Vagina (tissue), 2 donors: Measurements from ENCODE around the gene PCCB. TPM values are rescaled to one million over a fixed set of nuclear protein-coding genes. Genes with fewer than 3 reads are reported as not detected.

Experiments
- DNase-seq, 2 donors: peaks; one replicate each; pipeline ENCODE4 v3.0.0-alpha.2; 2017; ENCODE audit errors: extremely low spot score in 2 of 2
- H3K27ac ChIP-seq: fragments of 200-600 bp; sonication (generic); one replicate; pipeline ENCODE4 v1.5.1; 2019
- H3K27me3 ChIP-seq: fragments of 200-600 bp; sonication (generic); one replicate; pipeline ENCODE4 v1.5.1; 2019
- H3K36me3 ChIP-seq, 2 donors: fragments of 200-600 bp; sonication (generic); one replicate each; pipeline ENCODE4 v1.5.1; 2017 to 2019
- H3K4me1 ChIP-seq: fragments of 200-600 bp; sonication (generic); one replicate; pipeline ENCODE4 v1.5.1; 2019
- H3K4me3 ChIP-seq, 2 donors: fragments of 200-600 bp; sonication (generic); 1 replicate in 1 of 2; 2 replicates in 1 of 2; pipeline ENCODE4 v1.5.1; 2016 to 2019
- H3K9me3 ChIP-seq: fragments of 200-600 bp; sonication (generic); one replicate; pipeline ENCODE4 v1.5.1; 2019
- POLR2A ChIP-seq, 2 donors: fragments of 450-650 bp; IDR thresholded peaks; one replicate each; pipeline ENCODE4 v1.6.1; 2017; ENCODE audit warnings: antibody characterized with exemption in 2 of 2, mild to moderate bottlenecking in 2 of 2, moderate library complexity in 2 of 2
- POLR2AphosphoS5 ChIP-seq, 2 donors: sonication (generic); formaldehyde crosslinking; IDR thresholded peaks; one replicate each; pipeline ENCODE4 v1.9.0; 2017; ENCODE audit warnings: antibody characterized with exemption in 2 of 2, mild to moderate bottlenecking in 2 of 2, low read depth in 1 of 2; ENCODE audit not compliant: insufficient read depth in 1 of 2
- intact Hi-C: fragments of 100-400 bp; cut with DNase I; formaldehyde crosslinking; loops from one replicate; pipeline ENCODE4 v1.15.1; 2023
- total RNA-seq: library from RNA; depleted of rRNA; stranded (reverse); fragments of >200 nt; gene quantifications from one replicate; pipeline ENCODE4 v1.2.3, GENCODE V29; 2016
- TF ChIP-seq, protein P1 (sequence below), 3 experiments: fragments of 450-650 bp in 2 of 3; fragments of 200-600 bp in 1 of 3; sonication (generic) in 1 of 3; IDR thresholded peaks; one replicate each; pipeline ENCODE4 v1.5.1; 2017 to 2019; ENCODE audit warnings: antibody characterized with exemption in 3 of 3, mild to moderate bottlenecking in 2 of 3, moderate library complexity in 2 of 3

PCCB gene
- total RNA-seq, 1 donor from 2014 or later = 16.7 TPM

DNA sequence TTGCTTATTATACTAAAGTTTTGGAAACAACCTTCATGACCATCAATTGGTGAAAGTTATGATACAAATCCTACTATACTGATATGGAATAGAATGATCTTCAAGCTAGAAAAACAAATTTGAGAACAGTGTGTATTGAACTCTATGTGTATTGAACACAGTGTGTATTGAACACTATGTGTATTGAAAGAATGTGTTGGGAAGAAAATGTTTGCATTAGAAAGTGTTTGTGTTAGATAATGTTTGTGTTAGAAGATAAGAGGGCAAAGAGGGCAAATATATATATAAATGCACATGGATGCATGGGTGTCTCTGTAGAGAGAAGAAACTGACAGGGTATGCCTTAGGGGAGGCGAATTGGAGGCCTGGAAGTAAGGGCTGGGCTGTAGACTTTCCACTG lies 42.4 kb downstream of the PCCB start:
- no peak overlapping the region for H3K27ac ChIP-seq
- intact Hi-C loops = no loop called here
- H3K4me1 ChIP-seq = no peaks in the 10 kb centered on the region
- TF ChIP-seq POLR2A (IDR thresholded peaks at IDR 0.05) = no peak
- TF ChIP-seq, protein P1, sequence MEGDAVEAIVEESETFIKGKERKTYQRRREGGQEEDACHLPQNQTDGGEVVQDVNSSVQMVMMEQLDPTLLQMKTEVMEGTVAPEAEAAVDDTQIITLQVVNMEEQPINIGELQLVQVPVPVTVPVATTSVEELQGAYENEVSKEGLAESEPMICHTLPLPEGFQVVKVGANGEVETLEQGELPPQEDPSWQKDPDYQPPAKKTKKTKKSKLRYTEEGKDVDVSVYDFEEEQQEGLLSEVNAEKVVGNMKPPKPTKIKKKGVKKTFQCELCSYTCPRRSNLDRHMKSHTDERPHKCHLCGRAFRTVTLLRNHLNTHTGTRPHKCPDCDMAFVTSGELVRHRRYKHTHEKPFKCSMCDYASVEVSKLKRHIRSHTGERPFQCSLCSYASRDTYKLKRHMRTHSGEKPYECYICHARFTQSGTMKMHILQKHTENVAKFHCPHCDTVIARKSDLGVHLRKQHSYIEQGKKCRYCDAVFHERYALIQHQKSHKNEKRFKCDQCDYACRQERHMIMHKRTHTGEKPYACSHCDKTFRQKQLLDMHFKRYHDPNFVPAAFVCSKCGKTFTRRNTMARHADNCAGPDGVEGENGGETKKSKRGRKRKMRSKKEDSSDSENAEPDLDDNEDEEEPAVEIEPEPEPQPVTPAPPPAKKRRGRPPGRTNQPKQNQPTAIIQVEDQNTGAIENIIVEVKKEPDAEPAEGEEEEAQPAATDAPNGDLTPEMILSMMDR (IDR thresholded peaks at IDR 0.05) = no peak
- H3K27me3 ChIP-seq = no peaks in the 10 kb centered on the region
- H3K9me3 ChIP-seq = no peaks in the 10 kb centered on the region
- no peak for DNase-seq
- peaks cover 0 to 10% of the 10 kb centered on the region in 2 donors for H3K36me3 ChIP-seq
- no peak overlapping the region for H3K4me3 ChIP-seq

DNA sequence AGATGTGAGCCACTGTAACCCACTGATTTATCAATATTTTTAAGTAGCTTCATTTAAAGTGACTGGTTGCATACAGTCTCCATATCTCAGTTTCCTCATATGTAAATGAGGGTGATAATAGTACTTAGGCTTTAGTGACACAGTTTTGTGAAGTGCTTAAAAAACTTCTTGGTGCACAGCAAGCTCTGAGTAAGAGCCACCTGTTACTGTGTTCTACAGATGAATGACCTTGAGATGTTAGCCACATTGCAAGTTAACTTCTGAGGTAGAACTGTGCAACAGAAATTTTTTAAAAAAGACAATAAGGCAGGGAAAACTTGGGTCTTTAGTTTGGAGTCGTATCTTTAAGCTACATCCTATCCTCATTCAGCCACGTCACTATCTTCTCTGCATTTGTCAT lies 43.1 kb downstream of the PCCB start:
- intact Hi-C loops = no loop called here
- Histone ChIP-seq H3K36me3 (peaks cover 0 to 16% of the 10 kb centered on the region in 2 donors), H3K9me3 (no peaks in the 10 kb centered on the region), H3K27me3 (no peaks in the 10 kb centered on the region), H3K4me1 (no peaks in the 10 kb centered on the region), H3K4me3 (no peak overlapping the region), H3K27ac (no peak overlapping the region)
- no peak for DNase-seq
- TF ChIP-seq, protein P1 (IDR thresholded peaks at IDR 0.05) = no peak
- TF ChIP-seq POLR2AphosphoS5 (IDR thresholded peaks at IDR 0.05; ENCODE audit: insufficient read depth in 1 of 2, low read depth in 1 of 2) (no peak), POLR2A (IDR thresholded peaks at IDR 0.05) (no peak)

DNA sequence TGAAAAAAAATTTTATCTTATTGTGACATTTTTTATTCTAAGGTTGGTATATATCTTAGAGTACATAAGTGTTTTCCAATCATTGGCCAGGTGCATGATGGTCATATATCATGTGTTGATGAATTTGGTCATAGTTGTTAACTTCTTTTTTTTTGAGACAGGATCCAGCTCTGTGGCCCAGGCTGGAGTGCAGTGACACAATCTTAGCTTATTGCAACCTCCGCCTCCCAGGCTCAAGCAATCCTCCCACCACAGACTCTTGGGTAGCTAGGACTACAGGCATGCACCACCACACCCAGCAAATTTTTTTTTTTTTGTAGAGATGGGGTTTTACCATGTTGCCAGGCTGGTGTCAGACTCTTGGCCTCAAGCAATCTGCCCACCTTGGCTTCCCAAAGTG lies 44.0 kb downstream of the PCCB start:
- TF ChIP-seq POLR2AphosphoS5 (IDR thresholded peaks at IDR 0.05; ENCODE audit: insufficient read depth in 1 of 2, low read depth in 1 of 2) = no peak
- TF ChIP-seq, protein P1 (IDR thresholded peaks at IDR 0.05) = no peak
- TF ChIP-seq POLR2A (IDR thresholded peaks at IDR 0.05) = no peak
- no peak for DNase-seq
- intact Hi-C loops = no loop called here
- Histone ChIP-seq H3K9me3 (no peaks in the 10 kb centered on the region), H3K27ac (no peak overlapping the region), H3K27me3 (no peaks in the 10 kb centered on the region), H3K4me3 (no peak overlapping the region), H3K36me3 (peaks cover 0 to 16% of the 10 kb centered on the region in 2 donors), H3K4me1 (no peaks in the 10 kb centered on the region)

DNA sequence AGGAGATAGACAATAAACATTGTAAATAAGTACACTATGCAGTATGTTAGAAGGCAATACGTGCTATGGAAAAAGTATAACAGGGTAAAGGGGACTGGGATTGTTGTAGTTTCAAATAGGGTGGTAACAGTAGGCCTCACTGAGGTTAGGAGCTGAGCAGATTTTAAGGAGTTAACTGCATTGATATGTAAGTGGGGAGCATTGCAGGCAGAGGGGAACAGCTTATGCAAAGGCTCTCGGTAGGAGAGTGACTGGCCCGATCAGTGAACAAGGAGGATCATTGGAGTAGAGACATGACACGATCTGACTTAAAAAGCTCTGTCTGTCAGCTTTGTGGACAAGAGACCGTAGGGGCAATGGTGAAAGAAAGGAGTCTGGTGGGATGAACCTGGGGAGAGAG lies 46.8 kb downstream of the PCCB start:
- H3K36me3 ChIP-seq = peaks cover 0 to 21% of the 10 kb centered on the region in 2 donors
- intact Hi-C loops = no loop called here
- H3K4me1 ChIP-seq = no peaks in the 10 kb centered on the region
- TF ChIP-seq POLR2A (IDR thresholded peaks at IDR 0.05) = no peak
- TF ChIP-seq, protein P1 (IDR thresholded peaks at IDR 0.05) = no peak
- no peak for TF ChIP-seq POLR2AphosphoS5 (IDR thresholded peaks at IDR 0.05; ENCODE audit: insufficient read depth in 1 of 2, low read depth in 1 of 2)
- no peak overlapping the region for H3K27ac ChIP-seq
- no peak overlapping the region for H3K4me3 ChIP-seq
- no peaks in the 10 kb centered on the region for H3K27me3 ChIP-seq
- no peaks in the 10 kb centered on the region for H3K9me3 ChIP-seq
- no peak for DNase-seq

DNA sequence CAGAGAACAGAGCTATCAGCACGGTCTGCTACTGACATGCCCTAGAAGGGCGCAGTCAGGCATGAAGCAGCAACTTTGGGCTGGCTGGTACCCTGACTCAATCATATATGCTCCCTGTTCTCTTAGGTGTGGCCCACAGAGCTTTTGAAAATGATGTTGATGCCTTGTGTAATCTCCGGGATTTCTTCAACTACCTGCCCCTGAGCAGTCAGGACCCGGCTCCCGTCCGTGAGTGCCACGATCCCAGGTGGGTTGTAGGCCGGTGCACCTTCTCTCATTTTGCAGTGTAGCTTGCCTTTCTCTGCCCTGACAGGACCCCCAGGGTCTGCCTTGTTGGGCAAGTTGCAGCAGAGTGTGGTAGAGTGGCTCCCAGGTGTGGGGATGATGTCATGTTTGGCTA lies 47.7 kb downstream of the PCCB start:
- no peak overlapping the region for H3K4me3 ChIP-seq
- TF ChIP-seq POLR2AphosphoS5 (IDR thresholded peaks at IDR 0.05; ENCODE audit: insufficient read depth in 1 of 2, low read depth in 1 of 2) = no peak
- TF ChIP-seq POLR2A (IDR thresholded peaks at IDR 0.05) = no peak
- TF ChIP-seq, protein P1 (IDR thresholded peaks at IDR 0.05) = no peak
- H3K4me1 ChIP-seq = no peaks in the 10 kb centered on the region
- intact Hi-C loops = no loop called here
- H3K36me3 ChIP-seq = peaks cover 0 to 21% of the 10 kb centered on the region in 2 donors
- H3K9me3 ChIP-seq = no peaks in the 10 kb centered on the region
- no peak overlapping the region for H3K27ac ChIP-seq
- DNase-seq = no peak
- H3K27me3 ChIP-seq = no peaks in the 10 kb centered on the region
